ENCODE results near the gene ZNF180.

DNA sequence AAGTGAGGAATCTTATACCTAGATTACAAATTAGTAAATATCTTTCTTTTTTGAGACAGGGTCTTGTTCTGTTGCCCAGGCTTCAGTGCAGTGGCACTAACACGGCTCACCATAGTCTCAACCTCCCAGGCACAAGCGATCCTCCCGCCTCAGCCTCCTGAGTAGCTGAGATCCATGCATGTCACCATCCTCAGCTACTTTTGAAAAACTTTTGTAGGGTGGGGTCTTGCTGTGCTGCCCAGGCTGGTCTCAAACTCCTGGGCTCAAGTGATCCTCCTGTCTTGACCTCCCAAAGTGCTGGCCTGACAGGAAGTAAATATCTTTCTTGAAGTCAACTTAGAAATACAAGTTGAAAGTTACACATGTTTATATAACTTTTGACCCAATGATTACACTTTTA is 49.2 kb upstream of the ZNF180 start:
- no peak for TF ChIP-seq POLR2A (IDR thresholded peaks at IDR 0.05; ENCODE audit: low read depth, low read length)
- no peak for TF ChIP-seq POLR2AphosphoS5 (IDR thresholded peaks at IDR 0.05; ENCODE audit: low read depth, low read length)
- no peak for TF ChIP-seq TAF1 (IDR thresholded peaks at IDR 0.05; ENCODE audit: low read depth, low read length)
